NCI-H82 (cell line): Measurements from ENCODE around the gene EED.
"Not testable (repeated sequence)": the region's sequence is repeated elsewhere in the genome, so short reads cannot be mapped to it uniquely, and the experiment has no call there.

Experiments used
- DNase-seq: peaks from one replicate; lab custom pipeline; 2025; lab: John Stamatoyannopoulos, UW

EED gene

DNA sequence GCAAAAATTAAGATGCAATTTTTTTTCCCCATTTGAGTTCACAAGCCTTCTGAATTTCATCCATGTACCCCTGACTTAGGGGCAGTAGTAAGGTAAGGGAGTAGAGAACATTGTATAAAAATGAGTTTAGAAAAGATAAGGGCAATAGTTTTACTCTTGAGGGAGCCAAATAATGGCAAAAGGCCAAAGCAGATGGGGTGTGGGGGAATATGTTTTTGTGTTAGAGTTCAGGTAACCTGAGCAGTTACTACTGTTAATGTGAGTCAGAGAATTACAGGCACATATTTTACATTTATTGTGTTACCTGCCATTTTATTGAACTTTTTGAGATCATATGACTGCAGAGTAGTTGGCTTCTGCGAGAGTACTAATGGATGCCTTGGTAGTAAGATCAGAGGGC lies 3.1 kb downstream of the EED start:
- no peak for DNase-seq

DNA sequence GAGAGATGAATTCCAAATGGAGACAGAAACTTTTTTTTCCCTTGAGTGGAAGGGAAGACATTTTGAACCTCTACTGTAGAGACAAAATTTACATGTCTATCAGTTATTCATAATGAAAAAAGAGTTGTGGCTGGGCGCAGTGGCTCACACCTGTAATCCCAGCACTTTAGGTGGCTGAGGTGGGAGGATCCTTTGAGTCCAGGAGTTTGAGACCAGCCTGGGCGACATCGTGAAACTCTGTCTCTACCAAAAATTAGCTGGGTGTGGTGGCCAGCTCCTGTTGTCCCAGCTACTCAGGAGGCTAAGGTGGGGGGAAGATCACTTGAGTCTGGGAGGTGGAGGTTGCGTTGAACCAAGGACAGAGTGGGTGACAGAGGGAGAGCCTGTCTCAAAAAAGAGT lies 4.1 kb downstream of the EED start:
- no peak for DNase-seq

DNA sequence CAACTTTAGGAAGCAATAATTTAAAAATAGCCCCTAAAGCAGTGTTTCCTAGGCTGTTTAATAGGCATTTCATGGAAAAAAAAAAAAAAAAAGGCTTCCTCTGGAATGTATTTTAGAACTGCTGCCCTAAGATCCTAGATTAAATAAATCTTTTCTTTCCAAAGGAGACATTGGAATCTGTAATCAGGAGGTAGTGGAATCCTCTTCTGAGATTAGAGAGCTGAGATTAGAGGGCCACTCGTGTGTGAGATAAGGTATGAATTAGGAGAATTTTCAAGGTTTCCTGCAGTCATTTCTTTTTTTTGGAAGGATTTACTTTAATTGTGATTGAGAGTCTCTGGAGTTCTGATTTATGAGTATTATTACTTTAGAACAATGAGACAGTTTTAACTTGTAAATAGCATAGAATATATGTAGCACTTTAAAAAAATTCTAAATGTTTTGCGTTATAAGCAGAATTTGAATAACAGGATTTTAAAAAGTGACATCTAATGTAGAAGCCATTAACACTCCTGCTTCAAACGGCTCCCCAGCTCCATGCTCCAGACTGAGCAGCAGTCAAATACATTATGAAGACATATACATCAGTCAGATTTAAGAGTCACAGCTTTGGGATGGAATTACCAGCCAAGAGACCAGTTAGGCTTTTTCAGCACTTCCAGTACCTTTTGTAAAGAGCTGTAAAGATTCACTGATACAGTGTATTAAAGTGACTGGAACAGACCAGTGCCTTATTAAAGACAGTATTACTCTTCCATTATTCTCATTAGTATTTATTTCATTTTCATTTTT lies 5.0 kb downstream of the EED start:
- DNase-seq: peak; percentile 19

DNA sequence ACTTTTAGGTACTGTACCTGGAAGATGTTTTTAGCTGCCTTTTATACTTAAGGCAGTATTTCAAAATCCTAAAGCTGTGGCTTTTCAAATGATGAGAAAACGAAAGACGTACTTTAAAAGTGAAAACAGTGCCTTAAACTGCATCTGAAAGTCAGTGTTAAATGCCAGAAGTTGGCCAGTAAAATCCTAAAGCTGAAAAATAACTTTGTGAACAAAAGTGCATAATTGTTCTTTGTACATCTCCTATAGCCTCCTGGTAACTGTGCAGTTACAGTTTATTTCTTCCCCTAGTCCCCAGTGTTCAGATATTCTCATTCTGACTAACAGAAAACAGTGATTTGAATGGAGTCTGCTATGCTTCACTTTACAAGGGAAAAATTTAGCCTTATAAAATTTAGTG lies 6.8 kb downstream of the EED start:
- no peak for DNase-seq

DNA sequence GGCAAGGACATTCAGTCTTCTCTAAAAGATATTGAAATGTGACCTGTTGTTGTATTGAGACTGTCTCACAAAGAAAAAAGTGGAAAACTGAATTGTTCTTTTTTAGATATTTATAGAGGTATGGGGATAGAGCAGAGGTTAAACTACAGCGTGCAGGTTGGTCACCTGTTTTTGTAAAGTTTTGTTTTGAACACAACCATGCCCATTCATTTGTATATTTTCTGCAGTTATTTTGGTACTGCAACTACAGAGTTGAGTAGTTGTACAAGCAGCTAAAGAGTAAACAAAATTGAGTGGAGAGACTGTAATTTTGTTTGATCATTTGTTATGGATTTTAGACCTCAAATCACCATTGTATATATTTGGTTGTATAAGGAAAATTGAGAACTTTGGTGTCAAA lies 11.3 kb downstream of the EED start:
- no peak for DNase-seq

DNA sequence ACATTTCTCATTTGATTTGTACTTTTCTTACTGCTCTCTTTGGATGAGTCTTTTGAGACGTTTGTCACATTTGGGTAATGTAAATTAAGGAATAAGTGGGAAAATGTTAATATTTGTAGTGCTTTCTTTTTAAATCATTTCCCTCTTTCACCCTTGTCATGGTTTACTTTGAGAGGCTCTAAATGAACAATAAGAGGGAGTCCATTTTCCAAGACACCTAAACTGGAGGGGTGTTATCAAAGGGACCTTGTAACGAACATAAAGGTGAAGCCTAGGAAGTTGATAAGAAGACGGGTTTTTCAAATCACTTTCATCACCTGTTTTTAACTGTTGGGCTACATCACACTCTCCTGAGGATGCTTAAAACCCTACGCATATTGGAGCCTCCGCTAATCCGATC lies 12.1 kb downstream of the EED start:
- DNase-seq: no peak

DNA sequence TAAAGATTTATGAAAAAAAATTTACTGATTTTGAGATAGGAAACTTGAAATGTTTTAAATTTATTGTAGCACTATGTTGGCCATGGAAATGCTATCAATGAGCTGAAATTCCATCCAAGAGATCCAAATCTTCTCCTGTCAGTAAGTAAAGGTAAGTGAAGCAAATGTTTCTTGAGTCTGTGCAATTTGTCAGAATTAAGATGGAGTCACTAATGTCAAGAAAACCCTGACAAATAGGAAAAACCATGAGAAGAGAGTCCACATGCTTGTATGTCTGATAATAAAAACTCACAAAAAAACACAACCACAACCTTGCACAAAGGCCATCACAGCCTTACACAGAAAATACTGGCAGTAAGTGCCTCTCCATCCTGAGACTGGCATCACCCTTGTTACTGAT lies 12.9 kb downstream of the EED start:
- no peak for DNase-seq

DNA sequence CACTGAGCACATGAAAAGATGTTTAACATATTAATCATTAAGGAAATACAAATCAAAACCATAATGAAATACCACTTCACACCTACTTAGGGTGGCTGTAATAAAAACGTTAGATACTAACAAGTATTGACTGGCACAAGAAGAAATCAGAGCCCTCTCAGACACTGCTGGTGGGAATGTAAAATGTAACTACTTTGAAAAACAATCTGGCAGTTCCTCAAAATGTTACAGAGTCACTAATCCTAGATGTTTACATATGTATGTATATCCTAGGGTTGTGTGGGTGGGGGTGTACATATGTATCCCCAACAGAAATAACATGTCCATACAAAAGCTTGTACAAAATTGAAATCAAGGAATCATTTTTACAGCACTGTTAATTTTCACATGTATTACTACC lies 15.2 kb downstream of the EED start:
- no peak for DNase-seq

DNA sequence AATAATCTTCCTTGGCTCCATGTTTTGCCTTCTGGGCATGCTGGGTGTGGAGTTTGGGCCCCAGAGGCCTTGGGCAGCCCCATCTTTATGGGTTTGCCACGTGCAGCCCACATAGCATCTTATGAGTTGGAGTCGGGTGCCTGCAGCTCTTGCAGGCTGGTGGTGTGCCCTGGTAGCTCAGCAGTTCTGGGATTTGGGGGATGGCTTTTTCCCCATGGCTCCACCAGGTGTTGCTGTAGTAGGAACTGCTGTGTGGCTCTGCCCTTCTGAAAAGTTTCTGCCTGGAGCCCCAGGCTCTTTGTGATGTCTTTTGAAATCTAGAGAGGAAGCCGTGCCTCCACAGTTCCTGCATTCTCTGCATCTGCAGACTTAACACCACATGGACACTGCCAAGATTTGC lies 16.8 kb downstream of the EED start:
- DNase-seq: no peak

DNA sequence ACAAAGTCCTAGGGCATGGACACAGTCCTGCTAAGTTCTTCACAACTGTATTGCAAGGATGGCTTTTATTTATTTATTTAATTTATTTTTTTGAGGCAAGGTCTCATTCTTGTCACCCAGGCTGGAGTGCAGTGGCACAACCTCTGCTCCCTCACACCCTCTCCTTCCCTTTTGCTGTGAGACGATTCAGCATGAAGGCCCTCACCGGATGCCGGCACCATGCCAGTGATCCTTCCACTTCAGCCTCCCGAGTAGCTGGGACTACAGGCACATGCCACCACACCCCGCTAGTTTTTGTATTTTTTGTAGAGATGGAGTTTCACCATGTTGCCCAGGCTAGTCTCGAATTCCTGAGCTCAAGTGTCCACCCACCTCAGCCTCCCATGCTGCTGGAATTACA lies 17.8 kb downstream of the EED start:
- DNase-seq: no peak

DNA sequence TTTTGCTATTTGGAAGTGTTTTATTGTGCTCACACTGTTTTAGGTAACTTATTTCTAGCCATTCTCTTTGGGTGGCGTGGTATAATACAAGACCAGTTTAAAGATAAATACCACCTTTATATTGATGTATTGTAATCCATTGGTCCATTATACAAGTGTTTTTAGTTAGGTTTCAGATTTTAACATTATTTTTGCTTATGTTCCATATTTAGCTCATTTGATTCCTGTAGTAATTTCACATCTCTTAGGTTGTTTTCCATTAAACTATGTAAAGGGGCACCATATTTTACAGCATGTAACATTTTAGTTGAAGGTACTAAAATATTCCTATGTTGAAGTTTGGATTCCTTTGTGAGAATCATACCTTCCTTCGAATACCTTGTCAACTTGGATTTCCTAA lies 20.1 kb downstream of the EED start:
- DNase-seq: no peak

DNA sequence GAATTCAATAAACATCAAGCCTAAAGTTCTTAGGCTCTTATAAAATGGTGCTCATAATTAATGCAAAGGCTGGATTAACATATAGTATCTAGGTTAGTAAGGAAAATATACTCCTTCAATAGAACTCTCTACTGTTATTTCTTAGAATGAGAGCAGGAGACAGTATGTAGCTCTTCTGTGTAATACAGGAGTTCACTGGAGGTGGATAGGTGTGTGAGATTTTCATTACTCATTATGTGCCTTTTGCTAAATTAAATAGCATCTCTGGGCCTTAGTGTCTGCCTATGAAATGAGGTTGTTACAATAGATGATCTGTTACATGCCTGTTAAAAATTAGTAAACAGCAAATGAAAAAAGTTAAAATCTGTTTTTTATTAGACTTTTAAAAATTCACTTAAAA lies 20.6 kb downstream of the EED start:
- DNase-seq: no peak

DNA sequence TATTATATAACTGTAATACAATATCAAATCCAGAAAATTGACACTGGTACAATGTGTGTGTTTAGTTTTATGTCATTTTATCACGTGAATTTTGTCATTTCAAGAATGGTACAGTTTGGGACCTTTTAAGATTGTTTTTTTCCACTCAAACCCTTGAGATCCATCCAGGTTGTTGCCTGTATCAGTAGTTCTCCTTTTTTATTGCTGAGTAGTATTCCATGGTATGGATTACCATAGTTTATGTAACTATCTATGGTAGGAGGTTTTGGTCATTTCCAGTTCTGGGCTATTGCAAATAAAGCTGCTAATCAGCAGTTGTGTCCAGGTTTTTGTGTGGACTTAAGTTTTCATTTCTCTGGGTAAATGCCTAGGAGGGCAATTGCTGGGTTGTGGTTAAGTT lies 25.1 kb downstream of the EED start:
- DNase-seq: no peak

DNA sequence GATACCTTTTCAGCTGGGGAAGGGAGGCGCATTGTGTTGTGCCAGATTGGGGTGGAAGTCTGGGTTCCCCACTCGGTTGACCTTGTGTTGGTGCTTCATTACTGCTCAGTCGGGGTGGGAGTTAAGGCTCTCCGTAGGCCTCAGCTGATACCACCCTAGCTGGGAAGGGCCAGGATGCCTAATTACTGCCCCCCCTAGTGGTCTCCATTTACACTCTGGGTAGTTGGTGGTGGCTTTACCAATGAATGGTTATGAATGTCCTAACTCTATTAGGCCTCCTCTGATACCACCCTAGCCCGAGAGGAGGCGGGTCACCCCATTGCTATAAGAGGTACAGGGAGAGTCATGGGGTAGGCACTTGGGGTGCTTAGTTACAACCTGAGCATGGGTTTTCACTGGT lies 29.9 kb downstream of the EED start:
- DNase-seq: peak; percentile 38

DNA sequence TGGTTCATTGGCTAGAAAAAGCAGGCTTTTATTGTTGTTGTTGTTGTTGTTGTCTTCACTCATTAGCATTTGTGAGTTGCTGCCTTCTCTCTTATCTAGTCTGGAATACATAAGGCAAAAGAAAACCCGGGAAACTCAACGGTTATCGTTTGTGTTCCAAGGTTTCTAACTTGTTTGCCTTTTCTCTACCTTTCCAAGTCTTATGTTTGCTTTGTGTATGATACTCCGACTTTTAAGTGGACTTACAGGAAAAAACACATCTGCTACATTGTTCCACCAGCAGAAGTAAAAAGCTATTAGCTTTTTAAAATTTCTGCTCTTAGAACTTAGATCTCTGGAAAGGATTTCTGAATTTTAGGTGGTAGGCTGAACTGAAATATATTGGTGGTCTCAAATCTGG lies 30.4 kb downstream of the EED start:
- no peak for DNase-seq

DNA sequence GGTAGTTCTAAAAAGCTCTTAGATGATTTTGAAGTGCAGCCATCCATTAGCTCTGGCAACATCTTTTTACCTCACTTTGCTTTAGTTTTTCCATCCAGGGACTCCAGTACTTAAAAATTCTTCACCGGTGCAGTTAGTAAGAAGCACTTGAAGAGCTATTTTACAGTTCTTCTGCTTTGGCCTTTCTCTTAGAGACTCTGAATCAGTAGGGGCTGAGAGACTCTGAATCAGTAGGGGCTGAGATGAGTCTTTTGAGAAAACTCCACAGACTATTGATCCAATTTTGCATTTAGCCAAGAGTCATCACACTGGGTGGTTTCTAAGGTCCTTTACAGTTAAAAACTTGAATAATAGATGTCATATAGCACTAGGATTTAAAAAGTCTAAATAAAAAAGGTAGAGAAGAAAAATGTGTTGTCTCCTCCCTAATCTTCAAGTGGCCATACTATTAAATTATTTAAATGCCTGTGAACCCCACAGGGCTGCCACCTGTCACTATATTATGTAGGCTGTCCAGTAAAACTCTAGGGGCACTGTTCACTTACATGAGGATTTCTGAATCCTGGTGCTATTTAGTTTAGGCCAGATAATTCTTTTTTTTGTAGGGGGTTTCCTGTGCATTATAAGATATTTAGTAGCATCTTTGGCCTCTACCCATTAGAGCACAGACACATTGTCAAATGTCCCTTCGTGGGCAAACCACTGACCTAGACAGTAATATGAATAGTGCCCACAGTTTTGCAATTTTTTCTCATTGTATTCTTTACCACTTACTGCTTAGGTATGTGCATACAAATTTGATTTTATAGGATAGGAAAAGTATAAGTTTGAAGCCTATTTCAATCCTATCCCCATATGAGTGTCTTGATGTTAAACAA lies 31.2 kb downstream of the EED start:
- no peak for DNase-seq

DNA sequence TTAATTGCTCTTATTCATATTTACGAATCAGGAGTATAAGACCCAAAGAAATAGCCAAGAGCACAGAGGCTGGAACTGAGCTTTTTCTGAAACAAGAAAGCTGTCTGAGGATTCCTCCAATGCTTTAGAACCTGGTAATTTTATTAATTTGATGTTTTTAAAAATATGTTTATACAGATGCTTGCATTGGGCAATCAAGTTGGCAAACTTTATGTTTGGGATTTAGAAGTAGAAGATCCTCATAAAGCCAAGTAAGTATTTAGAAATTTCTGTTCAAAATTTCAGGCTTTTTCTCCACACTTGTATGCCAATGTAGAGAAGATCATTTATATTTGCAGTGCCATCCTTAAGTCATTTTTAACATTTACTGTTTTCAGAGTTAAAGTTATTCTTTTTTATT lies 33.2 kb downstream of the EED start:
- no peak for DNase-seq

DNA sequence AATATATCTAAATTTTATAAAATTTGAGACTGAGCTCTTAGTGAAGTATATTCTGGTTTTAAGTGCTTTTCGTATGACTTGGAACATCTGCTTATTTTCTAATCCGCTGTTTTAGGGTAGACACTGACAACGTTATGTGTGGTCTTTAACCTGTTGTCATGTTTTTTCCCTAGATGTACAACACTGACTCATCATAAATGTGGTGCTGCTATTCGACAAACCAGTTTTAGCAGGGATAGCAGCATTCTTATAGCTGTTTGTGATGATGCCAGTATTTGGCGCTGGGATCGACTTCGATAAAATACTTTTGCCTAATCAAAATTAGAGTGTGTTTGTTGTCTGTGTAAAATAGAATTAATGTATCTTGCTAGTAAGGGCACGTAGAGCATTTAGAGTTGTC lies 33.7 kb downstream of the EED start:
- DNase-seq: no peak

DNA sequence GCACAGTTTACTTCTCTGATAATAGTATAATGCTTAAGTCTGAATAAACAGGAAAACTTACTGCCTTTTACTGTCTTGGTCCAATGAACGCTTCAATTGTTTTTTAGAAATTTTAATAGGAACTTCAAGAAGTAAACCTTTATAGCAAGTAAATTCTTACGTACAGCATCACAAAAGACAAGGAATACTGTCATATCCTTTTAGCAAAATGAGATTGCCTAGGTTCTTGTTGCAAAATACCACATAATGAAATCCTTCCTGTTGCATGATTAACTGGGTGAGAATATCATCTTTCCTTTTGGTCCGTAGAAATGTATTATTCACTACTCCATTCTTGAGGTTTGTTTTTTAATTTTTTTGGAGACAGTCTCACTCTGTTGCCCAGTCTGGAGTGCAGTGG lies 35.2 kb downstream of the EED start:
- no peak for DNase-seq

DNA sequence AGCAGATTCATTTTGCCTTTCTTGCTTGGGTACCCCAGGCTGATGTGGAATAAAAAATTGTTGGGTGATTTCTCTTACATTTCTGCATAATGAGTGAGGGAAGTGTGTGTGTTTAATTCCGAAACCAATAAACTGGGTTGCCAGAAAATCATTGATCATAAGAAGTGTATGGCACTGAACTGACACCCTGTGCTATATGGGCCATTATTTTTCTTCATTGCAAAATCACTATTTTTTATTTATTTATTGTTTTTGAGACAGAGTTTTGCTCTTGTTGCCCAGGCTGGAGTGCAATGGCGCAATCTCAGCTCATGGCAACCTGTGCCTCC lies 42.9 kb downstream of the EED start:
- DNase-seq: no peak

DNA sequence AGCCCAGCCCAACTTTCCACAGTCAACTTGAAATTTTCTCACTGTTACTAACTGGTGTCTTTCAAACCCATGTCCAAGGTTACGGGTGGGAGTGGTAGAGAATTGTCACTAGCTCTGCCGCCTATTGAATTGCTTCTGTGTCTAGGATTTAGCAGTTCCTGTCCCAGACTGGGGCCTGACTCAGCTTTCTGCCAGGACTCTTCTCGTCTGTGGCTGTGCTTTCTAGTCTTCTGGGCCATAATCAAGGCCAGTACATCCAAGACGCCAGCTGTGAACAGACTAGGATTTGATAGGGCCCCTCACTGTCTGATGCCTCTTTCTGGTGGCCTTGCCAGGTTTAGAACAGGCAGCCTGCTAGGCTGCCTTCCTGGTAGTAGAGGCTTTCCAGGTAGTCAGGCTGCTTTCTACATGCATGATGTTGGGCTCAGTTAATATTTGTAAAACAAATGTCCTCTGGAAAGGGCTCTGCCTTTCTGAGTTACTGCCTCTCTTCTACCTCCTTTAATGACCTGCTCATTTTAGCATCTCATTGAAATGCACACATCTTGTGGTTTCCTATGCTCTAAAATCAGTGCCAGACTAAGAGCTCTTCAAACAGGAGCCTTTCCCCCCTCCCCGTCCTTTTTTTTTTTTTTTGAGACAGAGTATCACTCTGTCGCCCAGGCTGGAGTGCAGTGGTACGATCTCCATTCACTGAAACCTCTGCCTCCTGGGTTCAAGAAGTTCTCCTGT lies 44.4 kb downstream of the EED start:
- DNase-seq: no peak

DNA sequence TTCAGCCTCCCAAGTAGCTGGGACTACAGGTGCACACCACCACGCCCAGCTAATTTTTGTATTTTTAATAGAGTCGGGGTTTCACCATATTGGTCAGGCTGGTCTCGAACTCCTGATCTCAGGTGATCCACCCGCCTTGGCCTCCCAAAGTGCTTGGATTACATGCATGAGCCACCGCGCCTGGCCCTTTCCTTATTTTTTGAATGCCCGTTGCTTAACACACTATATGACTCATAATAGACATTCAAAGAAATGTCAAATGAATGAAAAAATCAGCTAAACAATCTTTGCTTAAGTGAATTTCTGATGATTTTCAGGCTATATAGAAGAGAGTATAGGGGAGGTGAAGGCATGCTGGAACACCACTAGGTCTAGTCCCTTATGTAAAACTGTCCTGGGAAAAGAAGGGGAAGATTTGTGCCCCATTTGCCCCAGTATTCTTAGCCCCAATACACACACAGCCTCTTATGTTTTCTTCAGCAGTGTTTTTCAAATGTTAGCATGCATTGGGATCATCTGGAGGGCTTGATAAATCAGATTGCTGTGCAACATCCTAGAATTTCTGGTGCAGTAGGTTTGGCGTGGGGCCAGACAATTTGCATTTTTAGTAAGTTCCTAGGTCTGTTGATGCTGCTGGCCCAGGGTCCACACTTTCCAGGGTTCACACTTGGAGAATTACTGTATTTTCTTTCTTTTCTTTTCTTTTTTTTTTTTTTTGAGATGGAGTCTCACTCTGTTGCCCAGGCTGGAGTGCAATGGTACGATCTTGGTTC lies 45.1 kb downstream of the EED start:
- not testable (repeated sequence) for DNase-seq
